SHP77 (cell line): ENCODE data around the gene PIF1.

Experiments used
- DNase-seq, 2 experiments: peaks; one replicate each; lab custom pipeline; 2025; lab: John Stamatoyannopoulos, UW

The PIF1 gene

GRCh38 chr15:64825431-64826294 lies at the start of gene PIF1:
Gene PIF1, minus strand, starts transcription at chr15:64825647. Its CDS starts 1,312 bp downstream, at chr15:64824335.
- DNase-seq = peak; percentile 99 to 100

- no peak for DNase-seq
Observed at GRCh38 chr15:64870353-64870752, 44.9 kb upstream of the PIF1 start.

GRCh38 chr15:64869501-64869900 lies 44.1 kb upstream of the PIF1 start:
- no peak for DNase-seq

GRCh38 chr15:64865998-64866520 lies 40.6 kb upstream of the PIF1 start:
- DNase-seq = no peak

GRCh38 chr15:64865126-64865997 lies 39.9 kb upstream of the PIF1 start:
- DNase-seq = no peak

GRCh38 chr15:64864068-64864467 lies 38.6 kb upstream of the PIF1 start:
- DNase-seq = no peak

GRCh38 chr15:64862408-64862807 lies 37.0 kb upstream of the PIF1 start:
- DNase-seq = no peak

- DNase-seq = no peak
Observed at GRCh38 chr15:64861960-64862359, 36.5 kb upstream of the PIF1 start.

- DNase-seq = no peak
Observed at GRCh38 chr15:64861331-64861730, 35.9 kb upstream of the PIF1 start.

GRCh38 chr15:64859226-64859625 lies 33.8 kb upstream of the PIF1 start:
- no peak for DNase-seq

- no peak for DNase-seq
Observed at GRCh38 chr15:64858021-64858575, 32.7 kb upstream of the PIF1 start.

- no peak for DNase-seq
Observed at GRCh38 chr15:64857421-64857820, 32.0 kb upstream of the PIF1 start.

- peak in 1 of 2 experiments; percentile 12 for DNase-seq
Observed at GRCh38 chr15:64856429-64857145, 31.1 kb upstream of the PIF1 start.

- no peak for DNase-seq
Observed at GRCh38 chr15:64855205-64855975, 29.9 kb upstream of the PIF1 start.

- no peak for DNase-seq
Observed at GRCh38 chr15:64854526-64854925, 29.1 kb upstream of the PIF1 start.

GRCh38 chr15:64854041-64854440 lies 28.6 kb upstream of the PIF1 start:
- no peak for DNase-seq

GRCh38 chr15:64851503-64851840 lies 26.0 kb upstream of the PIF1 start:
- DNase-seq = no peak

- DNase-seq = no peak
Observed at GRCh38 chr15:64850778-64851502, 25.5 kb upstream of the PIF1 start.

- DNase-seq = no peak
Observed at GRCh38 chr15:64847876-64848716, 22.6 kb upstream of the PIF1 start.
